HG02885 (cell line): Measurements from ENCODE around the gene PC.
A peak's percentile ranks its signal among the peaks of the same experiment; 100 is the strongest.

Experiments used
- ATAC-seq: cut with Tn5 transposase; IDR thresholded peaks from one replicate; pipeline ENCODE4 v1.9.1; 2021; ENCODE audit warnings: mild to moderate bottlenecking; ENCODE audit not compliant: unreplicated experiment, poor library complexity

The PC gene

DNA sequence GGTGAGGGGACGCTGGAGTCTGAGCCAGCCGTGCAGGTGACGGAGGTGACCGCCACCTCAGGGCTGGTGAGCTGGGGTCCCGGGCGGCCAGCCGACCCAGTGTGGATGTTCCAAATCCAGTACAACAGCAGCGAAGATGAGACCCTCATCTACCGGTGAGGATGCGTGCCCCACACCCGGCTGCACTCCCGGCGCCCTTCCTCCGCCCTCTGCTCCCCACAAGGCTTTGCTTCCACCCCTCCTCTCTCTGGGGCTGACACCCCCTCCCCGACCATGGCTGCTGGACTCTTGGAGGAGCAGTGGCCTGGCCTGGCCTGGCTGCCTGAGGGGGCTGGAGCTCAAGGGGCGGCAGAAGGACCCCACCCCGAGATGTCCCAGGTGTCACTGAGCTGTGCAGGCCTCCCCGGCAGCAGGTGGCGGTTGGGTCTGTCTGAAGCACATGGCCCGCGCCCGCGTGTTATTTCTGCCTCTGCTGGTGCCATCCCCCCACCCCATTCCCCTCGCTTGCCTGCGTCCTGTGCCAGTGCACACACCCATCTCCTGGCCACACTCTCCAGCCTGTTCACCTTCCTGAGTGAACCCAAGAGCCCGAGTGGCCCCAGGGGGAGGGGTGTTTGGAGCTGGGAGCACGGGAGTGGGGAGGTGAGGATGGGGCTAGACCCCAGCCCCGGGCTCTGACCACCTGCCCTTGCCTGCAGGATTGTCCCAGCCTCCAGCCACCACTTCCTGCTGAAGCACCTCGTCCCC, 99.1 kb downstream of the PC start:
- ATAC-seq, result no peak

DNA sequence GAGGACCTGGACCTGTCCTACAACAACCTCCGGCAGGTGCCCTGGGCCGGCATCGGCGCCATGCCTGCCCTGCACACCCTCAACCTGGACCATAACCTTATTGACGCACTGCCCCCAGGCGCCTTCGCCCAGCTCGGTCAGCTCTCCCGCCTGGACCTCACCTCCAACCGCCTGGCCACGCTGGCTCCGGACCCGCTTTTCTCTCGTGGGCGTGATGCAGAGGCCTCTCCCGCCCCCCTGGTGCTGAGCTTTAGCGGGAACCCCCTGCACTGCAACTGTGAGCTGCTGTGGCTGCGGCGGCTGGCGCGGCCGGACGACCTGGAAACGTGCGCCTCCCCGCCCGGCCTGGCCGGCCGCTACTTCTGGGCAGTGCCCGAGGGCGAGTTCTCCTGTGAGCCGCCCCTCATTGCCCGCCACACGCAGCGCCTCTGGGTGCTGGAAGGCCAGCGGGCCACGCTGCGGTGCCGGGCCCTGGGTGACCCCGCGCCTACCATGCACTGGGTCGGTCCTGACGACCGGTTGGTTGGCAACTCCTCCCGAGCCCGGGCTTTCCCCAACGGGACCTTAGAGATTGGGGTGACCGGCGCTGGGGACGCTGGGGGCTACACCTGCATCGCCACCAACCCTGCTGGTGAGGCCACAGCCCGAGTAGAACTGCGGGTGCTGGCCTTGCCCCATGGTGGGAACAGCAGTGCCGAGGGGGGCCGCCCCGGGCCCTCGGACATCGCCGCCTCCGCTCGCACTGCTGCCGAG, 99.8 kb downstream of the PC start:
- no peak for ATAC-seq

DNA sequence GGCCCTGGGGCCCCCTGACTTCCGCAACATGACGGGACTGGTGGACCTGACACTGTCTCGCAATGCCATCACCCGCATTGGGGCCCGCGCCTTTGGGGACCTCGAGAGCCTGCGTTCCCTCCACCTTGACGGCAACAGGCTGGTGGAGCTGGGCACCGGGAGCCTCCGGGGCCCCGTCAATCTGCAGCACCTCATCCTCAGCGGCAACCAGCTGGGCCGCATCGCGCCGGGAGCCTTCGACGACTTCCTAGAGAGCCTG, 100.3 kb downstream of the PC start:
- no peak for ATAC-seq

DNA sequence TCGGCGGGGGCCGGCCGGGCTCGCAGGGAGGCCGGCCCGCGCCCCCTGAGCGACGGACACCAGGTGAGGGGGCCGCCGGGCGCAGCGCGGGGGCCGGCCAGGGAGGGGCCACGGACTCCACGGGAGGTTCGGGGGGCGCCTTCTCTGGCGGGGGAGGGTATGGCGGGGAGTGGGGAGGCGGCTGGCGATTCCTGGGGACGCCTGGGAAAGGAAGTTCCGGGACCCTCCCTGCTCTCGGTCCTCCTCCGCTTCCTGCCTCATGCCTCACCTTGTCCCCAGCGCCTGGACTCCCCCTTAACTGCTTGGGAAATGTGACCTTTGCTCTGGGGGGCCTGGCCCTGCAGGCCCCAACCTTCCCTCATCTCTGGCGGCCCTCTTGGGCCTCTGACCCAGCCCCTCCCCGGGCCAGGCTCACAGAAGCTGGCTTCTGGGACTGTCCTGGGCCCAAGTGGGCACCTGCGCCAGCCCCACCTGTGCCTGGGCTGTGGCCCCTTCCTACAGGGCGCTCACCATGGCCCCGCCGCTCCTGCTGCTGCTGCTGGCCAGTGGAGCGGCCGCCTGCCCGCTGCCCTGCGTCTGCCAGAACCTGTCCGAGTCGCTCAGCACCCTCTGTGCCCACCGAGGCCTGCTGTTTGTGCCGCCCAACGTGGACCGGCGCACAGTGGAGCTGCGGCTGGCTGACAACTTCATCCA, 100.8 kb downstream of the PC start:
- ATAC-seq, result peak; percentile 12

DNA sequence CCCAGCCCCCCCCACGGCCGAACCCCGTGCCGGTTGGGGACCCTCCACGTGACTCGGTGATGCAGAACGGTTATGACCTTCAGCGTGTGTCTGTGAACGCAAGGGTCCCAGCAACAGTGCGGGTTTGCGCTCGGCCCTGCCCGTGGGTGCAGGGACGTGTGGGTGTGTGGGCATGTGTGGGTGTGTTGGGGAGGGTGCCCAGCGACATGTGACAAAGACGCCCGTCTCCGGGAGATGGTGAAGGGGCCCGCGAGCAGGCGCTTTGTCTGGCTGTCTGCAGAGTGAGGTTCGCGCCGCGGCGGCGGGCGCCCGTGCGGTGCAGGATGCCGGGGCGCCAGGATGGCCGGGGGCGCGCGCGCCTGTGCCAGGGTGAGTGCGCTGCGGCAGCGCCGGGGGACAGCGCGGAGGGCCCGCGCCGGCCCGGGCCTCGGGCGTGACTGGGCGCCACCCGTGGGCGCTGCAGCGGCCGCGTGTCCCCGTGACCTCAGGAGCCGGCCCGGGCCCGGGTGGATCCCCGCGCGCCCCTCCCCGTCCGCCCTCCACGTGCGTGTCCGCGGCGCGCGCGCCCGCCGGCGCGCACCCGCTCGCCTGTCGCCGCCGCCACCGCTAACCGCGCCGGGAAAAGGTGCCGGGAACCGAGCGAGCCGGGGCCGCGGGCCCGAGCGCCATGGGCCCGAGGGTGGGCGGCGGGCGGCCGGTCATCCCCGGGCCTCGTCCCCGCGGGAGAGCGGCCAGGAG, 101.5 kb downstream of the PC start, which contains the start of gene LRFN4:
TSS of gene LRFN4 (plus strand) at position 569 of the 738 bp plus-strand sequence. CDS start 681 bp downstream, outside the sequence.
- ATAC-seq, result peak; percentile 29

DNA sequence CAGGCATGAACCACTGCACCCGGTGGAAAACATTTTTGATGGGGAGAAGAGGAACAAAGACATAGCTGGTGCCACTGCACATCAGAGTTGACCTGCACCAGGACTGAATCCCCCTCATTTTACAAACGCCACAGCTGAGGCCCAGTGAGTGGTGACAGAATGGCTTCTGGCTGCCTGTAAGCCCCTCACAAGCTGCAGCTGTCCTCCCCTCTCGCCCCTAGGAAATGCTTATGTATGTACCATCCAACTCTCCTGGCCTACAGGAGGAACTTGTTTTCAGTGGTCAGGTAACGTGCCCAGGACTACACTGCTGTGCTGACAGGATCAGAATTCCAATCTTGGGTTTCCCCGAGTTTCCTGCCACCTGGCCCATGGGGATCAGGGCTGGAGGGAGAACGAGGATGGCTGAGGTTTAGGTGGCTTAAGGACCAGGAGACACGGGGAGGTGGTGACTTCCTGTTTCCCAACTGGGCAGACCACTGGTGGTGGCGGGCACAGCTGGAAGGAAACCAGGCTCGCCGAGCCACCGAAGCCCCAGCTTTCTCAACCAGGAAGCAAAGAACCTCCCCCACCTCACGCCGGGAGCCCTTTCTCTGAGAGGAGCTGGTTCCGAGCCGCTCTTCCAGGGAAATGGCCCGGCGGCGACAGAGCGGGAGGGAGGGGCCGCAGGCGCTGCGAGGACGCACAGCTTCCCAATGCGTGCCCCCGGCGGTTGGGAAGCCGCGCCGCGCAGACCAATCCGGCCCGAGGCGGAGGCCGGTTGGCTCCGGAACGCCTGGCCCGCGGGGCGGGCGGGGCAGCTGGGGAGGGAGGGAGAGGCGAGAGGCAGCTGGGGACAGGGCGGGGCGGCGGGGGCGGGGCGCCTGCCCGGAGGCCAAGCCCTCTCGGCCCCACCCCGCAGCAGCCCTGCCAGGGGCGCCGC, 102.3 kb downstream of the PC start:
- peak; percentile 76 for ATAC-seq

DNA sequence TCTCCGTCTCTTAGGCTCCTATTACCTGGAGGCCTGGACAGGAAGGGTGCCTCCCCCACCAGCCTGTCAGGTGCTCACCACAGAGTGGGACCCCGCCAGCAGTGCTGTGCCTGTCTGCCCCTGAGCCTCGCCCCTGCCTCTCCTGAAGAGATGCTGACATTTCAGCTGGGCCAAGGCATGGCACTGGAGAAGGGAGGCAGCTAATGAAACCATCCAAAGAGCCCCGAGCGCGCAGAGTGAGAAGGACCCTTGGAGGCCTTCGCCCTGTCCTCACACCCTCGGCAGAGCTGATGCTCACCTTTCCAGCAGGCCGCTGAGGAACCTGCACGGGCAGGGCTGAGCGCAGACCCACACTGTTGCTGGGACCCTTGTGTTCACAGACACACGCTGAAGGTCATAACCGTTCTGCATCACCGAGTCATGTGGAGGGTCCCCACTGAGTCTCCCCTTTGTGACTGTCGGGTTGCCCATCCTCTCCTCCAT, 103.4 kb downstream of the PC start:
- no peak for ATAC-seq

DNA sequence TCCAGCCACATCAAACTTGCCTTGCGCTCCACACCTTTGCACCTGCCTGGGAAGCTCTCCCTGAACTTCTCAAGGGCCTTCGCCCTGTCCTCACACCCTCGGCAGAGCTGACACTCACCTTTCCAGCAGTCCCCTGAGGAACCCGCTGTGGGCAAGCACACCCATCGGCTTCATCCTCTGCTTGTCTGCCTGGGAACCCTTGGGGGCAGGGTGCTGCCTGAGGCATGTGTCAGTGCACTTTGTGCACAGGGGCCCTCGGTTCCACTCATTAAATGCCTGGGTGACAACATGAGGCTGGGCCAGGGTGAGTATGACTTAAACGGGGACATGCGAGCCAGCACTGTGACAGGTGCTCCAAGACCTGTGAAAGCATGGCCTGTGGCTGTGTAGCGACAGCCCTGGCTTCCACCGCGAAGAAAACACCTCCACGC, 103.9 kb downstream of the PC start:
- ATAC-seq, result no peak

DNA sequence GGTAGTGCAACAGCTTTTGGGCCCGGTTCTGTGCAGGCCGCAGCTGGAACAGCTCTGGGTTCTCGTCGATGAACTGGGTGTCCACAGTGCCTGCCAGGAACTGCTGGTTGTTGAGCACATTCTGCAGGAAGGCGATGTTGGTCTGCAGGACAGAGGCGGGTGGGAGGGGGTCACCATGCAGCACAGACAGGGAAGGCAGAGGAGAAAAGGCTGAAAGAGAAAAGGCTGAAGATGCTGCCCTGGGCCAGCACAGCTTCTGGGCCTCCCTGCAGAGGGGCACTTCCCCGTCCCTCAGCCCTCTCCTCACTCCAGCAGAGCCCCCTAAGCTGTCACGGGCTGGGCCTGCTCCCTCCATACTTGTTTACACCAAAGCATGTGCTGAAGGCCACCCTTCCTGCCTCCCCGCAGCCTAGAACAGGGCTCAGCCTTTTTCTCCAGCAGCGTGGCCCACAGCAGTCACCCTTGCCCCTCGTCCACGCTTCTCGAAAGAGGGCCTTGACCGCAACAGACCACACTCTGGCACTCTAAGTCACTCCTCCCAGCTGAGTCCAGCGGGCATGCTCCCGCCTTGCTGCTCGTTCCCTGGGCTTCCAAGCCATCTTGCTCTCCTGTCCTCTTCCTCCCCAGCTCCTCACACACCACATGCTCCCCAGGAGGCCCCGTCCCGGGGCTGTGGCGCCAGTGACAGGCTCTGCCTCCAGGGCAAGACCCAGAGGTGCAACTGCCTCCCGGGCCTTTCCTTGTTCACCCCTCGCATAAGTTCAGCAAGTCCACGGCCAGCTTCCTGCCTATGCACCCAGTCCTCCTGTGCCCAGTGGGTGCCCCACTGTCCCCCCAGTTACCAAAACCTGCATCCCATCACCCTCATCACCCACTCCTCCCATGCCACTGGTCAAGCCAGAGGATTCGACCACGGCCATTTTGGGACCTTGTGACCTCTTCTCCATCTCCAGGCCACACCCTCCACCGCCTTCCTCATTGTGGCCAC, 104.6 kb downstream of the PC start:
- ATAC-seq, result no peak

DNA sequence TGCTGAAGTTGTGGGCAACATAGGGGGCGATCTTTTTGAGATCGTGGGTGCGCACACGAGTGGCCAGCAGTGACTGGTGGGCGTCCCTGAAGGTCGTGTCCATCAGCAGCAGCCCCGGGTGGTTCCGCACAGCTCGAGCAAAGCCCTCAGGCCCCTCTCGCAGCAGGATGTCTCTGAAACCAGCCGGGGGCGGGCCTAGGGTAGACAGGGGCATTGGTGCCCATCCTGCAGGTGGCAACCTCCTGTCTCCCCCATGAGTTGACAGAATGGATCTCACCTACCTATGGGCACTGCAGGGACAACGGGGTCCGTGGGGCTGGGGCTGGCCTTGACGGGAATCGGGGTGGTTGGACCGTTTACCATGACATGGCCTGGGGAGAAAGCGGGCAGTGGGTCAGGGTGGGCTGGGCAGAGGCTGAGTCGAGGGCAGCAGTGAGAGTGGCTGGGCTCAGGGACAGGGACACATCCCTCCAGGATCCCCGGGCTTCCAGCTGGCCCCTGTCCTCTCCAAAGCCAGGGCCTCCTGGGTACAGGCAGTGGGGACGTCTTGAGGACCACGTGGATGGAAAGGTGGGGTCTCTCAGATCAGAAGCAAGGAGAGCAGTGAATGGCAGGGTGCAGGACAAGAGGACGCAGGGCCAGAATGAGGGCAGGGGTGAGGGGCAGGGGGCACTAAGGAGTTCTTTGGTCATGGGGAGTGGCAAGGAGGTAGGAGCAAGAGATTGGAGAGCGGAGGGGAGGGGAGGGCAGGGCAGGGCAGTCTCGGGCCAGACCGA, 105.5 kb downstream of the PC start:
- ATAC-seq, result no peak

DNA sequence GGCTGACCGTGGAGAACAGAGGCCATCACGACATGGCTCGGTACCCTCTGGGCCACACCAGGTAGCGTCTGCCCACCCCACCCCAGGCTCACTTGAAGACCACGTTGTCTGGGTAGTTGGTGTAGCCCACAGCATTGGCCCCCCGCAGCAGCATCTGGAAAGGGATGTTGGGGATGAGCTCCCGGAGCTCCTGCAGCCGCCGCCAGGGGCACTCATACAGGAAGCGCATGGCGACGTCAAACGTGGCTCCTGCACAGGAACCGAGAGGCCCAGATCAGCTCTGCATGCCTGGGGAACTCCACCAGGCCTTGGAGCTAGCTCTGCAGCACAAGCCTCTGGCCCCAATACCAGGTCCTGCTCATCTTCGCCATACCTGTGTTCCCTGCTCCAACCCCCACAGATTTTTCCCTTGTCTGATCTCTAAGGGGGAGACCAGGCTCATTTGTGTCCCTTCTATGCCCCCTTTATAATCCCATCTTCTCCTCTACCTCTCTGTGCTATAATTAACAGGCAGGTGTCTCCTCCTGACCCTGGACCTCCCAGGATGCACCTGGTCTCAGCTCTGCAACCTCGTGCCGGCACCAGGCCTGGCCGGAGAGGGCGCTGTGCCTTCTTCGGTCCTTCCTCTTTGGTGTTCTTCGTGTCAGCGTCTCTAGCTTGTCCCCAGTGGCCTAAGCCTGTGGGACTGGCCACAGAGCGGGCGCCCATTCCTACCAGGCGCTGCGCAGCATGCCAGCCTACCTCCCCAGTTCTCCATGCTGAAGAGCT, 106.3 kb downstream of the PC start:
- ATAC-seq, result no peak

DNA sequence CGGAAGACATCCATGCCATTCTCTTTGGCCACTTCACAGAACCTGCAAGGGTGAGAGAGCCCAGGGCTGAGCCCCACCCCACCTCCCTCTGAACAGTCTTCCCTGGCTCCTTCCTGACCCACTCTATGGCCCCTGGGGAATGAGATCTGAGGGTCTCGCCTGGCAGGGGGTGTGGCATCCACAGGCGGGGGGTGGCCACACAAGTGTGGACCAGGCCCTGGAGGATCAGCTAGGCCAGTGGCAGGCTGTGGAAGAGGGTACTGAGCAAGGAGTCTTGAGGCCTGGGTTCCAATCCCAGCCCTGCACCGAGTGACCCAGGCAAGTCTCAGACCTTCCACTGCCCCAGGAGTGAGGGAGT, 107.0 kb downstream of the PC start:
- ATAC-seq, result no peak

DNA sequence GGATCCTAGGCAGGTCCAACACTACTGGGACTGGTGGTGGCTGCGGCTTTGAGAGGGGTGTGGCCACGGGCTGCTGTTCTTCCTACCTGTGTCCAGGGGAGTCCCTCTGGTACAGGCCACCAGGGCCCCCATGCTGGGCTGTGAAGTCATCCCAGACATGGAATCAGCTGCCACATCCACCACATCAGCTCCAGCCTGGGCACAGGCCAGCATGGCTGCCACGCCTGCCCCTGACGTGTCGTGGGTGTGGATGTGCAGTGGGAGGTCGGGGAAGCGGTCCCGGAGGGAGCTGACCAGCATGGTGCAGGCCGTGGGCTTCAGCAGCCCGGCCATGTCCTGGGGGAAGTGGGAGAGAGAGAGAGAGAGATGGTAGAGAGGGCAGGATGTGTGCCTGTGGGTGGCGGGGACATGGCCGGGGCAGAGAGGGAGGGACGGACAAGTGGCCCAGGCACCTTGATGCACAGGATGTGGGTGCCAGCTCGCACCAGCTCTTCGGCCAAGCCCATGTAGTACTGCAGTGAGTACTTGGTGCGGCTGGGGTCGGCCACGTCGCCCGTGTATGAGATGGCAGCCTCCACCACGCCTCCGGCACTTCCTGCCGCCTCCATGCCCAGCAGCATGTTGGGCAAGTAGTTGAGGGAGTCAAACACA, 107.5 kb downstream of the PC start:
- no peak for ATAC-seq

DNA sequence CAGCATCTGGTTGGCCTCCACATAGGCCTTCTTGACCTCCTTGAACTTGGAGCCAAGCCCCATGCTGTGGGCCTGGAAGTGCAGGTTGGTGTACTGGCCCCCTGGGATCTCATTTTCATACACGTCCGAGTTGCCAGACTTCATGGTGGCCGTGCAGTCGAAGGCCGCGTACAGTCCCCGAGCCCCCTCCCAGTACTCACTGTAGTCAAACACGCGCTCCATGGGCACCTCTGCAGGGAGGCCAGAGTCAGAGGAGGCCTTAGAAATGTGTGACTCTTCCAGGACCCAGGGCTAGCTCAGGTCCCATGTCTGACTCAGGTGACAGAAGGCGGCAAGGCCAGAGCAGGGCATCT, 108.0 kb downstream of the PC start:
- no peak for ATAC-seq

DNA sequence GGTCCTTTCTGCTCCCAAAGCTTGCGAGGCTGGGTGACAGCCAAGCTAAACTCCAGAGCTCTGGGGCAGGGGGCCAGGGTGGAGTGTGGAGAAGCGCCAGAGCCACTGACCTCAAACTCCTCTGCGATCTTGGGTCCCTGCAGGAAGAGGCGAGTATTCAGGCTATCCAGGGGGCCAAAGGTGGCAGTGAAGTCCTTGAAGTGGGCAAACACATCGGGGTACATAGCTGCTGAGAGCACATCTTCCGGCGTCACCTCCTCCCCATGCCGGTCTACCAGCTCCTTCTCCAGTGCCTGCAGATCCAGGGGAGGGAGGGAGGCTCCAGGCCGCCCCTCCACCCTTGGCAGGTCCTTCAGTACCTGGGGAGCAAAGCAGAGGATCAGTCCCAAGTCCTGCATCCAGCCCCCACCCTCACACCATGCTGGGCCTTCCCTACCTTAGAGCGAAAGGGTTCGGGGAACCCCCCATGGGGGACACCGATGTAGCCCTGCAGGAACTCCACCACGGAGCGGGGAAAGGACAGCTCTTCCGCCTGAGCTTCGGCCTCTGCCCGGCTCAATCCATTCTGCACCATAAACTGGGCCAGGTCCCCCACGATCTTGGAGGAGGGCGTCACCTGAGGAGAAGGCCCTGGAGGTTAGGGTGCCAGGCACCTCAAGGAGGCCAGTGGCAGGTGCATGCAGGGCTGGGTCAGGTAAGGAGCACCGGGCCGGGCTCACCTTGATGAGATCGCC, 108.5 kb downstream of the PC start:
- ATAC-seq, result no peak
